Brain microvascular endothelial cell (primary cell): ENCODE data around the gene CDK10.

Experiments
- DNase-seq: peaks from one replicate; pipeline ENCODE4 v3.0.0-alpha.2; 2020
- H3K27ac ChIP-seq: fragments of 250-450 bp; sonication (Bioruptor Pico); 2 replicates; pipeline ENCODE4 v1.5.1; 2020; ENCODE audit warnings: mild to moderate bottlenecking, moderate library complexity
- H3K27me3 ChIP-seq: fragments of 250-450 bp; sonication (Bioruptor Pico); replicated peaks from 2 replicates; pipeline ENCODE4 v1.5.1; 2020; ENCODE audit warnings: mild to moderate bottlenecking
- H3K36me3 ChIP-seq: fragments of 250-450 bp; sonication (Bioruptor Pico); replicated peaks from 2 replicates; pipeline ENCODE4 v1.5.1; 2020; ENCODE audit warnings: mild to moderate bottlenecking
- H3K4me3 ChIP-seq: 2 replicates; pipeline ENCODE4 v1.5.1; 2011; ENCODE audit warnings: low read depth, mild to moderate bottlenecking, control low read depth, low read length, moderate library complexity
- CTCF ChIP-seq: IDR thresholded peaks from 2 replicates; pipeline ENCODE4 v1.5.1; 2011; ENCODE audit warnings: low read depth, mild to moderate bottlenecking, moderate library complexity, low read length, control low read depth, inconsistent platforms; ENCODE audit errors: missing control alignments
- in situ Hi-C: cut with HindIII; loops from 2 replicates; pipeline ENCODE4 v1.10.0; 2017; ENCODE audit warnings: low sequenced_read_pairs, low pct_ligation_motif_present

CDK10 gene

DNA sequence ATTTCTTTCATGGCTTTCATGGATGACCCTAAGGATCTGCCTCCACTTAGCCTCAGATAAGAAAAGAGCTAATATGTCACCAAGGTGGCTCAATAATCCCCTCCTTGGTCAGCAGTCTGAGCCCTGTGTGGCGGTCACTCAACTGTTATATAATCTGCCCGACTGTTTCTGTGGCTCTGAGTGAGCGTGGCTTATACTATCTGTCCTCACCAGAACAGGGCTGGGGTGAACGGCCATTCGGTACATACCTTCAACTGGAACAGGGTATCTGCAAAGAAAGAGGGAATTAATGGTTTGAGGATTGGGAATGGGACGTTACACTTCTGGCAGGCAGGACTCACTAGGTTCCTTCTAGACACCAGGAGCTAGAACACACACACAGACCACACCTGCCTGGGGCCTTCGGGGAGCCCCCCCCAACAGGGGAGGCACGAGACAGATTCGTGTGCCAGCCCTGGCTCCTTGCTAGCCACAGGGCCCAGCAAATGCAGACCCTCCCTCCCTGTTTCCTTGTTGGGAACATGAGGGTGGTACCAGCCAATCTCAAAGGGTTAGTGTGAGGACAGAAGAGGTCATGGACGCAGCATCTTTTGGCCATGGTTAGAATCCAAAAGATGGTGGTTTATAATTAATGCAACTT is 32.7 kb upstream of the CDK10 start:
- H3K36me3 ChIP-seq: peaks cover 14% of the 10 kb centered on the region
- in situ Hi-C loops: no loop called here
- H3K4me3 ChIP-seq: no peak overlapping the region
- no peaks in the 10 kb centered on the region for H3K27me3 ChIP-seq
- no peak for DNase-seq
- no peak overlapping the region for H3K27ac ChIP-seq
- no peak for TF ChIP-seq CTCF

GRCh38 chr16:89655062-89655643 is 31.3 kb upstream of the CDK10 start:
- no peak overlapping the region for H3K4me3 ChIP-seq
- no peak for DNase-seq
- H3K27ac ChIP-seq: no peak overlapping the region
- no peak for TF ChIP-seq CTCF
- no peaks in the 10 kb centered on the region for H3K27me3 ChIP-seq
- in situ Hi-C loops: no loop called here
- H3K36me3 ChIP-seq: peaks cover 13% of the 10 kb centered on the region

DNA sequence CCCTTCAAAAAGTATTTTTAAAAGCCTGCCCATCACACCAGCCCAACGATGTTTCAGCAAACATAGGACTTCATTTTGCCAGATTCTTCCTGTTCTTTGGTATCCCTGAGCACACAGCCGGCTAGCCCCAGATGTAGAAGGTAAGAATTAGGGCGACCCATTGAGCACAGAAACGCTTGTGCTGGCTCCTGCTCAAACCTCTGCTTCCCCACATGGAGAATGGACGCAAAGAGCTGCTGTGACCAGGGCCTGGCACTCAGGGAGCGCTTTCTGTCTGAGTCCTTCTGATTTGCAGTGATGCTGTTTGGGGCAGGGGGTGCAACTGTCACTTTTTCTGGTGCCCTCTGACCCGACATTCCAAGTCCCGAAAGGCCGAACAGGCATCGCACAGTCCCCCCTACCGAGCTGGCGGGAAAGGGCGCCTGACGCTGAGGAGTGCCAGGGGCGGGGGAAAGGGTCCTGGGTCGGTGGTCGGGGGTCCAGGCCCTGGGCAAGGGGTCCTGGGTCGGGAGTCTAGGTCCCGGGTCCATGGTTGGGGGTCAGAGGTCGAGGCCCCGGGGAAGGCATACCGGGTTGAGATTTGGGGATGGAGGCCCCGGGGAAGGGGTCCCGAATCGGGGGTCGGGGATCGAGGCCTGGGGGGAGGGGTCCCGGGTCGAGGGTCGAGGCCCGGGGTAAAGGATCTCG is 29.9 kb upstream of the CDK10 start:
- no peak for TF ChIP-seq CTCF
- Histone ChIP-seq H3K27me3 (no peaks in the 10 kb centered on the region), H3K27ac (no peak overlapping the region), H3K36me3 (peaks cover 12% of the 10 kb centered on the region), H3K4me3 (peak overlapping the region; percentile 97)
- no peak for DNase-seq
- in situ Hi-C loops: no loop called here

DNA sequence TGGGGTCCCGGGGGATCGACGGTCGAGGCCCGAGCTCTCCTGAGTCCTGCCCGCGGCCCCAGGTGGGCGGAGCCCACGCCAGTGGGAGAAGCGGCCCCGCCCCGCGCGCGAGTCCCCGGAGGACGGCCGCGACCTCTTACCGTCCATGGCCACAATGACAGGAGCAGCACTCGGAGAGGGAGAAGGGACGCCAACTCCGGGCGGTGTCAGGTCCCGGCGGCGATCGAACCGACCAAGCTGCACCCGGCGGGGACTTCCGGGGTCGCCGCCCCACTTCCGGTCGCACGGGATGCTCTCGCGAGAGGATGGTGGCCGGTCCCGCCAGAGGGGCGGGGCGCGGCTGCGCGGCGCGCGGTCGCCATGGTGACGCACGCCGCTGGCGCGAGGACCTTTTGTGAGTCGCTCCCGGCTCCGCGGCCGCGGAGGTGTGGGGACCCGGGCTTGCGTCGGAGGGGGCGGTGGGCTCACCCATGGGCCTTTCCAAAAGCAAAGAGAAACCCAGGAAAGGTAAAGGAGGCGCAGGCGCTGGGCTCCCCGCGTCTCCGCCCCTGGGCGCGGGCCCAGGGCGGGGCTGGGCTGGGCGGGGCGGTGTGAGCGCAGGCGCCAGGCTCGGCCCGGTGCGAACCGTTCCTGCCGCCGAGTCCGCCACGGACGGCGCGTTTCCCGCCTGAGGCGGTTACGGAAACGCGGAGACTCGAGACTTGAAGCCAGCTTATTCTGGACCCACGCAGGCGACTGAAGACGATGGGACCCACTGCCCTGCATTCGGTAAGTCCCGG is 28.9 kb upstream of the CDK10 start, which contains the start of the genes CHMP1A and SPATA33:
TSS of gene CHMP1A (minus strand) at position 267 of the 779 bp plus-strand sequence. CDS start at position 147, 120 bp downstream.
TSS of gene SPATA33 (plus strand) at position 395 of the 779 bp plus-strand sequence. CDS start at position 471, 76 bp downstream.
- H3K27ac ChIP-seq: peak within 1 kb of the TSS; percentile 72
- TF ChIP-seq CTCF: no peak
- H3K4me3 ChIP-seq: peak within 1 kb of the TSS; percentile 97
- peaks cover 16% of the 10 kb centered on the region for H3K36me3 ChIP-seq
- in situ Hi-C loops: no loop called here
- DNase-seq: peak; percentile 72
- no peaks in the 10 kb centered on the region for H3K27me3 ChIP-seq

GRCh38 chr16:89658221-89658879 is 28.1 kb upstream of the CDK10 start:
- Histone ChIP-seq H3K4me3 (peak overlapping the region; percentile 97), H3K27me3 (no peaks in the 10 kb centered on the region), H3K36me3 (peaks cover 20% of the 10 kb centered on the region), H3K27ac (peak overlapping the region; percentile 72)
- in situ Hi-C loops: no loop called here
- DNase-seq: no peak
- no peak for TF ChIP-seq CTCF
